ENCODE data around the gene EVI5.

- TF ChIP-seq POLR2AphosphoS5 (IDR thresholded peaks at IDR 0.05) (no peak), POLR2A (IDR thresholded peaks at IDR 0.05) (no peak)
- TF ChIP-seq, protein P1, sequence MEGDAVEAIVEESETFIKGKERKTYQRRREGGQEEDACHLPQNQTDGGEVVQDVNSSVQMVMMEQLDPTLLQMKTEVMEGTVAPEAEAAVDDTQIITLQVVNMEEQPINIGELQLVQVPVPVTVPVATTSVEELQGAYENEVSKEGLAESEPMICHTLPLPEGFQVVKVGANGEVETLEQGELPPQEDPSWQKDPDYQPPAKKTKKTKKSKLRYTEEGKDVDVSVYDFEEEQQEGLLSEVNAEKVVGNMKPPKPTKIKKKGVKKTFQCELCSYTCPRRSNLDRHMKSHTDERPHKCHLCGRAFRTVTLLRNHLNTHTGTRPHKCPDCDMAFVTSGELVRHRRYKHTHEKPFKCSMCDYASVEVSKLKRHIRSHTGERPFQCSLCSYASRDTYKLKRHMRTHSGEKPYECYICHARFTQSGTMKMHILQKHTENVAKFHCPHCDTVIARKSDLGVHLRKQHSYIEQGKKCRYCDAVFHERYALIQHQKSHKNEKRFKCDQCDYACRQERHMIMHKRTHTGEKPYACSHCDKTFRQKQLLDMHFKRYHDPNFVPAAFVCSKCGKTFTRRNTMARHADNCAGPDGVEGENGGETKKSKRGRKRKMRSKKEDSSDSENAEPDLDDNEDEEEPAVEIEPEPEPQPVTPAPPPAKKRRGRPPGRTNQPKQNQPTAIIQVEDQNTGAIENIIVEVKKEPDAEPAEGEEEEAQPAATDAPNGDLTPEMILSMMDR (IDR thresholded peaks at IDR 0.05), result no peak
These were observed 30.2 kb downstream of the EVI5 start for GRCh38 chr1:92754719-92755050.
